ENCODE results near the gene TMEM138.

Gene TMEM138

DNA sequence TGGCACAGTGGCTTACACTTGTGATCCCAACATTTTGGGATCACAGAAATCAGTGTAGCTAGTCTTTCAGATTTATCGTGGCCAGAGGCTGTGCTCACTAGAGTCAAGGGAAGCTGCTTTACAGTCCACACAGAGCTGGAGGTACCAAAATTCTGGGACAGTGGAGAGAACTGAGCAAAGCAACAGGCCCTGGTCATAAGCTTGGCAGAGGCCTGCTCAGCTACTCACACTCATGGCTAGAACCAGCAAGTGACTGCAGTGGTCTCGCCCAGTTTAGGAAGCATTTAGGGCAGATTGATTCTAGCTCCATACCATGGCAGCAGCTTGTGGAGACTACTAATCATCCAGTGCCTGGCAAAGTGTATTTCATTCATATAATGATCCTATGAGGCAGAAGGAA lies 39.0 kb downstream of the TMEM138 start:
- no peak for DNase-seq (ENCODE audit: low spot score)
- Histone ChIP-seq H3K27ac (no peak overlapping the region), H3K4me3 (no peak overlapping the region)
- TF ChIP-seq, protein P1, sequence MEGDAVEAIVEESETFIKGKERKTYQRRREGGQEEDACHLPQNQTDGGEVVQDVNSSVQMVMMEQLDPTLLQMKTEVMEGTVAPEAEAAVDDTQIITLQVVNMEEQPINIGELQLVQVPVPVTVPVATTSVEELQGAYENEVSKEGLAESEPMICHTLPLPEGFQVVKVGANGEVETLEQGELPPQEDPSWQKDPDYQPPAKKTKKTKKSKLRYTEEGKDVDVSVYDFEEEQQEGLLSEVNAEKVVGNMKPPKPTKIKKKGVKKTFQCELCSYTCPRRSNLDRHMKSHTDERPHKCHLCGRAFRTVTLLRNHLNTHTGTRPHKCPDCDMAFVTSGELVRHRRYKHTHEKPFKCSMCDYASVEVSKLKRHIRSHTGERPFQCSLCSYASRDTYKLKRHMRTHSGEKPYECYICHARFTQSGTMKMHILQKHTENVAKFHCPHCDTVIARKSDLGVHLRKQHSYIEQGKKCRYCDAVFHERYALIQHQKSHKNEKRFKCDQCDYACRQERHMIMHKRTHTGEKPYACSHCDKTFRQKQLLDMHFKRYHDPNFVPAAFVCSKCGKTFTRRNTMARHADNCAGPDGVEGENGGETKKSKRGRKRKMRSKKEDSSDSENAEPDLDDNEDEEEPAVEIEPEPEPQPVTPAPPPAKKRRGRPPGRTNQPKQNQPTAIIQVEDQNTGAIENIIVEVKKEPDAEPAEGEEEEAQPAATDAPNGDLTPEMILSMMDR (IDR thresholded peaks at IDR 0.05) = no peak

DNA sequence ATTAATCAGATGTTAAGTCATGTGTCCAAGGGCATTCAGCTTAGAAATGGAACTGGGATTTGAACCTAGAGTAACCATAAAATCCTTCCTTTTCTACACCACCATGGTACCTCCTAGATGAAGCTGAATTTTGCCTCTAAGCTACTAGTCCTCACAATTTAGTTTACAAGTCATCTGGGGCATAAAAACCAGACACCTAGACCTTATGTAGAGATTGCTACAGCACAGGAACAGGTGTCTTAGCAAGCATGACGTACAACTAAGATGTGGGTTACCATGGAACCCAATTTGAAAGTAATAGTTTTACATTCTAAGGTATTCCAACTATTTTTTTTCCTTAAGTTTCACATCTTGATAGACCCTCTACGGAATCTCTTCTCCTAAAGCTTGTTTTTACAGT lies 39.4 kb downstream of the TMEM138 start:
- Histone ChIP-seq H3K27ac (no peak overlapping the region), H3K4me3 (no peak overlapping the region)
- TF ChIP-seq, protein P1 (IDR thresholded peaks at IDR 0.05) = no peak
- no peak for DNase-seq (ENCODE audit: low spot score)

DNA sequence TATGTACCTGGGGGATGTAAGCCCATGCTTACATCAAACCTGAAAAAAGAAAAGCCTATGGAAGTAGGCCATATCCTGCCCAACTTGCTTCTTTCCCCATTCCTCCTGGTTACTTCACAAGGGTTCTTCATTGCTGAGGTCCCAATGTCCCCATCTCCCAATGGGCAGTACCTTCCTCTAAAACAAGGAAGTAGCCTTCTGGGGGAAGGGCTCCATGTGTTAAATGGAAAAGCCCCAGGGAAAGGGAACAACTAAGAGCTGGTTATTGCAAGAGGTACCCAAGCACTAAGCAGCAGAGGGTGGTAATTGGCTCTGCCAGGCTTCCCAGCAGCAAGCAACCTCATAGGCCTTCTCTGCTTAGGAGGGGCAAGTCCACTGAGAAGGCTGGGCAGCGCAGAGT lies 41.5 kb downstream of the TMEM138 start:
- H3K4me3 ChIP-seq = no peak overlapping the region
- DNase-seq (ENCODE audit: low spot score) = no peak
- TF ChIP-seq, protein P1 (IDR thresholded peaks at IDR 0.05) = no peak
- H3K27ac ChIP-seq = peak overlapping the region in 1 of 2 donors; percentile 38

DNA sequence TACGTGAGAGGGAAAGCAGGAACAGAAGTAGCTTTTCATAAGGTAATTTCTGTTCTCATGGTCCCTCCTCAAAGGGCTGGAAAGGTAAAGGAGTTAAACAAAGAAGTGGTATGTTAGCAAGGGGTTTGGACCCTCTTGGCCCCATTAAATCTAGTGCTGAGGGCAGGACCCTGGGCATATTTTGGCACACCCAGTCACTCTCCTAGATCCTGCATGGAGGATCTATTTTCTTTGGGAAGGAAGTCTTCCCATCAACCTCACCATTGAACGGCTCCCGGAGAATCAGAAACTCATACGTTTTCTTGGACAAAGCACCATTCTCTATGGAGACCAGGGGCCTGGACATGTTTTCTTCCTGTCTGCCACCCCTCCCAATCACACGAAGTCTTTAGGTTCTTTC lies 41.9 kb downstream of the TMEM138 start:
- H3K27ac ChIP-seq = peak overlapping the region in 1 of 2 donors; percentile 38
- no peak overlapping the region for H3K4me3 ChIP-seq
- no peak for DNase-seq (ENCODE audit: low spot score)
- TF ChIP-seq, protein P1 (IDR thresholded peaks at IDR 0.05) = no peak

DNA sequence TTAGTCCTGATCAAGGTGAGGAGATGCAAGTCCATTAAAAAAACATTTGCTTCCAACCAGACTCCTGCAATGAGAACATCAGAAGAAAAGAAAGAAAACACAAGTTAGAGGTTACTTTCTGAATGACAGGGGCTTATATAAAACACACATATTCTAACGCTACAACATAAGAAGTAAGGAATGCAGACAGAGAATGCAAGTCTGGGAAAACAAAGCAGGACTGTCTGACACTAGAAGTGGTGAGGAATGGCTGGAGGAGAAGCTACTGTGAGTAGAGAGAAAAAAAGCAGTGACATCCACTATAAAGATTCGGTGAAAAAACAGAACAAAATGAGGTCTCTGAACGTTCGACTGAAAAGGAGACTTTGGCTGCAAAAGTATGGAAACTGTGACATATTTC lies 42.5 kb downstream of the TMEM138 start:
- Histone ChIP-seq H3K27ac (no peak overlapping the region), H3K4me3 (no peak overlapping the region)
- TF ChIP-seq, protein P1 (IDR thresholded peaks at IDR 0.05) = no peak
- no peak for DNase-seq (ENCODE audit: low spot score)

DNA sequence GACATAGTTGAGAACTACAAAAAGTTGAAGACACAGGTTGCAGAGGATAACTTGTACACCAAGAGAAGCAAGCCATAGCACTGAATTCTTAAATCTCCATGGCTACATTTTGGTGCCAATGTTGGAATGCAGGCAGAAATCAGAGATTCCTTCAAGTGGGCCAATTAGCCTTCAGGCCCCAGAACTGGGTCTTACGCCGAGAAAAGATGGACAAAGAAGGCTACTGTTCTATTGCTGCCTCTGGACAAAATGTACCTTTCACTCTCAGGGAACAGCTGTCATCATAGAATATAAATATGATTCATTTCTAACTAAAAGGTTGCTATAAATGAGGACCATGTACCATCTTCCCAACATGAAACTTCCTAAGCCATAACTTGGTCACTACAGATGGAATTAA lies 43.9 kb downstream of the TMEM138 start:
- no peak overlapping the region for H3K27ac ChIP-seq
- TF ChIP-seq, protein P1 (IDR thresholded peaks at IDR 0.05) = no peak
- no peak for DNase-seq (ENCODE audit: low spot score)
- no peak overlapping the region for H3K4me3 ChIP-seq

DNA sequence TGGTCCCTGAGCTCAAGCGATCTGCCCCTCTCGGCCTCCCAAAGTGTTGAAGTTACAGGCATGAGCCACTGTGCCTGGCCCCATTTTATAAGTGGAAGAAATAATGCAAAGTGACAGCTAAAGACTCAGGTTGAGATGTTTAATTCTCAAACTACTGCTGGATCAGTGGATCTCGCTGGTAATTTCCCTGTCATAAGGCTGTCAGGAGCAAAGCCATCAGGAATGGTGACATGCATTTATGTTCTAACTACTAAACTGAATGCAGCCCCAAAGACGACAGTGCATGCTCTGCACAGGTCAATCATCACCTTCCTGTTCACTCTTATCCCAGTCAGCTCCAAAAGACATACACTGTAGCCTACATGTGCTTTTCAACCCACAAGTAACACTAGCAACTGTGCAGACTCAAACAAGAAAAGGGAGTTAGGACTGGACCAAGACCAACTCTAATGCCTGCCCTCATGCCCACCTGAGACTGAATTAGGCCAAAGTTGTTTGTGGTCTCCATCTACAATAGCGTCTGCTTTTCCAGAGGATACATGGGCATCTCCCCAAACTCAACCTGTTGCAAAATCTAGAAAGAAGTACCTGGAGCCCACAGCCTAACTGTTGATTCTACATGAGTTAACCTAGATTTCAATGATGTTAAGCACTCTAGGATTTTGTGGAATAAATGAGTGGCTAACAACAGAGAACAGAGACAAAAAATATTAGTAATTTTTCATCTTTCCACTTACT lies 45.0 kb downstream of the TMEM138 start:
- TF ChIP-seq, protein P1 (IDR thresholded peaks at IDR 0.05) = no peak
- Histone ChIP-seq H3K27ac (peak overlapping the region in 1 of 2 donors; percentile 10), H3K4me3 (no peak overlapping the region)
- DNase-seq (ENCODE audit: low spot score) = no peak

Data from coronary artery (tissue), 2 donors.